C4-2B (cell line): ENCODE data around the gene FBXL15.

Experiments
- H3K27ac ChIP-seq: fragments of 450-650 bp; 2 replicates; pipeline ENCODE4 v1.5.1; 2017
- ZFX ChIP-seq: fragments of 450-650 bp; IDR thresholded peaks from 2 replicates; pipeline ENCODE4 v1.6.1; 2017
- TF ChIP-seq, protein P1 (sequence below): fragments of 450-650 bp; conservative IDR thresholded peaks from 2 replicates; pipeline ENCODE4 v1.5.1; 2017; ENCODE audit warnings: mild to moderate bottlenecking

Gene FBXL15

DNA sequence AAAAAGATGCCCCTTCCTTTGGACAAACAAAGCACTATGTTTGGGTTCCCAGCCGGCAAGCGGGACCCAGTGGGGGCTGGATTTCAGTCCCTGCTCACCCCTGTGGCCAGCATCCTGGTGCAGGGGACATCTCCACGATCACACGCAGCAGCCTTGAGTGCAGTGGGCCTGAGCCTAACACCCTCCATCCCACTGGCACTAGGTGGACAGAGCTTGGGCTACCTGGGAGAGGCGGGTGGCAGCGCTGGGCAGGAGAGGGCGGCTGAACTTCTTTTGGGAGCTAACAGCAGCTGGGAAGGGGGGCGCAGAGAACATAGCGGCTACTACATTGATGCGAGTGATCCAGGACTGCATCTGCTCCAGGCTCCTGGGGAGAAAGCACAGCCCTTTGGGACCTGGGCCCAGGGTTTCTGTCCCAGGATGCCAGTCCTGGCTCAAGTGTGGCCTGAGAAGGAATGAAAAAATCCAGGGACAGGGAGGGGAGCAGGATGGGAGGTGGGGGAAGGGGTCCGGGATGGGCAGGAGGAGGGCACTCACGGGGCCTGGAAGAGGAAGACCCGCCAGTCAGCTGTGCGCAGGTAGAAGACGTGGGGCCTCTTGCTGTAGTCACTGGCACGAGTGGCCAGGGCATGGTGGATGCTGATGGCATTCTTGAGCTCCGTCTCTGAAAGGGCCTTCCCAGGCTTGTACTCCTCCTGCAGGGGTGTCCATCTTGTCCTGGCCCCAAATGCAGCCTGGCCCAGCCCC lies 16.1 kb upstream of the FBXL15 start:
- TF ChIP-seq ZFX, result no peak
- TF ChIP-seq, protein P1, sequence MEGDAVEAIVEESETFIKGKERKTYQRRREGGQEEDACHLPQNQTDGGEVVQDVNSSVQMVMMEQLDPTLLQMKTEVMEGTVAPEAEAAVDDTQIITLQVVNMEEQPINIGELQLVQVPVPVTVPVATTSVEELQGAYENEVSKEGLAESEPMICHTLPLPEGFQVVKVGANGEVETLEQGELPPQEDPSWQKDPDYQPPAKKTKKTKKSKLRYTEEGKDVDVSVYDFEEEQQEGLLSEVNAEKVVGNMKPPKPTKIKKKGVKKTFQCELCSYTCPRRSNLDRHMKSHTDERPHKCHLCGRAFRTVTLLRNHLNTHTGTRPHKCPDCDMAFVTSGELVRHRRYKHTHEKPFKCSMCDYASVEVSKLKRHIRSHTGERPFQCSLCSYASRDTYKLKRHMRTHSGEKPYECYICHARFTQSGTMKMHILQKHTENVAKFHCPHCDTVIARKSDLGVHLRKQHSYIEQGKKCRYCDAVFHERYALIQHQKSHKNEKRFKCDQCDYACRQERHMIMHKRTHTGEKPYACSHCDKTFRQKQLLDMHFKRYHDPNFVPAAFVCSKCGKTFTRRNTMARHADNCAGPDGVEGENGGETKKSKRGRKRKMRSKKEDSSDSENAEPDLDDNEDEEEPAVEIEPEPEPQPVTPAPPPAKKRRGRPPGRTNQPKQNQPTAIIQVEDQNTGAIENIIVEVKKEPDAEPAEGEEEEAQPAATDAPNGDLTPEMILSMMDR, result no peak
- no peak overlapping the region for H3K27ac ChIP-seq

DNA sequence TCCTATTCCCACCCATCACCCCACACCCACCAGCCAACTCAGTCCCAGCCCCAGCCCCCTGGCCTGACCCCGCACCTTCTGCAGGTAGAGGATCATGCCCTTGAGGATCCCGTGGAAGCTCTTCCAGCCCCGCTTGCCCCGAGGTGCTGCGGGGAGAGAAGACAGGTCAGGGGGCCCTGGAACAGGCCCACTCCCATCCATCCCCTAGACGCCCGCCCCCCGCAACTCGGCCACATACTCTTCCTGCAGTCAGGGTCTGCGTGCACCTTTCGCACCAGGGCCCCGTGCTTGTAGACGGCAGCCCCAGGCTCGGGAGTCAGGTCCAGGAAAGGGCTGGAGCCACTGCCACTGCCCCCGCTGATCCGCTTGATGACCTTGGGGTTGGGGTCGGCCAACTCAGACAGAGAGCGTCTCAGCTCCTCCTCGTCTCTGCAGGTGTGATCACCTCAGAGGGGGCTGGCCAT lies 15.5 kb upstream of the FBXL15 start:
- no peak for TF ChIP-seq ZFX
- TF ChIP-seq, protein P1, result no peak
- H3K27ac ChIP-seq, result no peak overlapping the region

DNA sequence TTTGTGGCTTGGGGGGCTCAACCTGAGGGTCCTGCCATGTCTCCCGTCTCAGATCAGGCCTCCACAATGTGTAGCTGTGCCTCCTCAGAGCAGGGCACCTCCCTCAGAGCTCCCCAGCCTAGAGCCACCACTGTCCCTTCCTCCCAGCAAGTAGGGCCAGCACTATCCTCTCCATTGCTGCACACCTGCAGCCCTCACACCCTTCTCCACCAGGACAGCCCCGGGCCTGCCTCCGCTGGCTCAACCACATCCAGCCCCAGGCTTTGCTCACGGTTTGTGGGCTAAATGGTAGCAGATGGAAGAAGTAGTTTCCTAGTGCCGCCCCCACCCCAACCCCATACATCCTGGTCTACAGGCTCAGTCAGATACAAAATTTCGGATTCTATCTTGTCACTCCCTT lies 15.0 kb upstream of the FBXL15 start:
- TF ChIP-seq, protein P1, result no peak
- TF ChIP-seq ZFX, result no peak
- no peak overlapping the region for H3K27ac ChIP-seq

DNA sequence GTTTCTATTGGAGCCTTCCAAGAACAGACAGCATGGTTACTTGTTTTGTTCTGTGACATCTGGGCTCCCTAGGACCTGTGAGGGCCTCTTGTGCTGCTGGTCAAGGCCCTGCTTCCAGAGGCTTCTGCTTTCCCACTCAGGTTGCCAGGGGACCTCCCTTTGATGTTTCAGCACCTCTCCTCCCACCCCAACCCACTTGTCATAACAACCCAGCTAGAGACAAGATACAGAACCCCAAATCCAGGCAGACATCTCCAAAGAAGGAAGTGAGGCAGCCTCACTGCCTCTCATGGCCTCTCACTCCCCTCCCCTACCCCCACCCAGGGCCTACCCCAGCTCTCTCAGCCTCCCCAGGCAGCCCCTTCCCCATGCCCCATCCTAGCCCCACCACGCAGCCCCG lies 13.8 kb upstream of the FBXL15 start:
- no peak overlapping the region for H3K27ac ChIP-seq
- TF ChIP-seq ZFX, result no peak
- TF ChIP-seq, protein P1, result no peak

DNA sequence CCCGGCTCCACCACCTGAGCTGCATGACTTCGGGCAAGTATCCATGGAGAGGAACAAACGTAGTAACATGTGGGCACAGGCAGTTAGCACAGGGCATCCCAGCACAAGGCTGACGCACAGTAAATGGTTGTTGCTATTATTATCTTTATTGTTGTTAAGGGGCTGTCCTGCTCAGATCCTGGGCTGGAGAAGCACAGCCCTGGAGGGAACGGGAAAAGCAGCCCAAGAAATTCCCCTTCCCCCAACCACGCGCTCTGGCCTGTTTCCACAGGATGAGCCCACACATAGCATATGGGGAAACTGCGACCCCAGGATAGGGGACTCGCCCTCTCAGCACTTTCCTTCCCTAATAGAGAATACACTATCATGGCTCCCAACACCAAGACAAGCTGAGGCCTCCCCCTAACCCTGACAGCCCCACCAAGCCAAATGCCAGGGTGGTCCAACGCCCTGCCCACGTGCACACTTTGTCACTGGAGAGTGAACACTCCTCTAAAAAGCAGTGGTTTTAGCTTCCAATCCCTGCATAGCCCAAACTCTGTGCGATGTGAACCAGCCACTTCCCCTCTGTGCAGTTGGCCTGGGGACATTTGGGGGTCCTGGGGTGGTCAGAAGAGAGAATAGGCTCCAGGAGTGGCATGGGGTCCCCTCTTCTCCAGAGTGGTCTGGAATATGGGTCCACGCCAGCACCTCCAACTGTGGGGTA lies 13.1 kb upstream of the FBXL15 start:
- no peak overlapping the region for H3K27ac ChIP-seq
- TF ChIP-seq, protein P1, result no peak
- TF ChIP-seq ZFX, result no peak

DNA sequence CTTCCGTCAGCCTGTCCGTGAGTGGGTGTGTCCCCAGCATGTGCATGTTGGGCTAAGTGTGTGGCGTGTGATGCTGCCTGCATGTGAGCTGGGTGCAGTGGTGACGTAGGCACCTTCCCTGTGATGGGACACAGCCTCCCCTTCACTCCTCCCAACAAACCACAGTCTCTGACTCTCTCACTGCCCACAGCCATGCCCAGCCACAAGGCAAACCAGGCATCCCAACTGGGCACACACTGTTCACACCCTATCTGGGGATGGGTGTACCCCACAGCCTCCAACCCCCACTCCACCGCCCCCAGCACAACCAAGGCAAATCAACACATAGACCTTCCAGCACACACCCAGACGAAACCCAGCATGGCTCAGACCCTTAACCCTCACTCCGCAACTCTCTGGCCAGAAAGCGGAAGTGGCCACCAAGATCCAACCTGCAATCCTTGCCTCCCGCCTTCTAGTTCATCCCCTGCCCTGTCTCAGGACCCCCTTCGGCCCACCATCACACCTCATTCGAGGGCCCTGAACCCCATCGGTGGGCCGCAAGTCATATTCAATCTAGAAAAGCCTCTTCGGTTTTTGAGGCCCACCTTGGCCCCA lies 12.4 kb upstream of the FBXL15 start:
- TF ChIP-seq, protein P1, result no peak
- no peak overlapping the region for H3K27ac ChIP-seq
